Measurements from ENCODE around the gene SOS2.
"Not testable (repeated sequence)": the region's sequence is repeated elsewhere in the genome, so short reads cannot be mapped to it uniquely, and the experiment has no call there.

Gene SOS2

DNA sequence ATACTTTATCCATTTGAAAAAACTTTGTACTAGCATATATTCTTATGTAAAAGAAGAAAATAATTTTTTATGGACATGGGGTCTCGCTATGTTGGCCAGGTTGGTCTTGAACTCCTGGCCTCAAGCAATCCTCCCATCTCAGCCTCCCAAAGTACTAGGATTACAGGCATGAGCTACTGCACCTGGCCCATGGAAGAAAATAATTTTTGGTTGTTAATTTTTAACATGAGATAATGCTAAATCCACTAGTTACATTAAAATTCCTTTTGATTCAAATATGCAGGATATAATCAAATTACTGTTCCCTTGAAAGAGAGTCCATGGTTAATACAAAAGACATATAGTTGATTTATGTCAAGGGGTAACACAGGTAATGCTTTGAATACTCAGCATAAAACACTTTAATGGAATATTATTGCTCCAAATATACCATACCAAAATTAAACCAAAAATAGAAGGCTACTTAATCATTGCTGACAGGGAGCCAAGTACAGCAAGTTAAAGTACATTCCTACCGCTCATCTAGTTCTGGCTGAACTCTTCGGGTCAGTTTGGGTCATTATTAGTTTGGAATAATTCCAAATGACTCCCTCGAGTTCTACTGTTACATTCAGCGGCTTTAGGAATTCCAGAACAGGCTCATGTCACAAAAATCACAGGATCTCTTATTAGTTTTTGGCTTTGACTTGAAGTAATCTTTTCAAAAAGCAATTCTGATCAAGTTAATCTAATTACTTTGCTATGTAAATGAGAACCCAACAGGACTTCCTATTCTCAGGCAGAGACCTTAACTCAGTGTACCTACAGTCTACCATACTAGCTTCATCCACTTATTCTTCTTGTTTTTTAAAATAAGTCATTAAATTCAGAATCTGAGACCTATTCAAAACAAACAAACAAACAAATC, 6.1 kb downstream of the SOS2 start:
- no peak for DNase-seq

DNA sequence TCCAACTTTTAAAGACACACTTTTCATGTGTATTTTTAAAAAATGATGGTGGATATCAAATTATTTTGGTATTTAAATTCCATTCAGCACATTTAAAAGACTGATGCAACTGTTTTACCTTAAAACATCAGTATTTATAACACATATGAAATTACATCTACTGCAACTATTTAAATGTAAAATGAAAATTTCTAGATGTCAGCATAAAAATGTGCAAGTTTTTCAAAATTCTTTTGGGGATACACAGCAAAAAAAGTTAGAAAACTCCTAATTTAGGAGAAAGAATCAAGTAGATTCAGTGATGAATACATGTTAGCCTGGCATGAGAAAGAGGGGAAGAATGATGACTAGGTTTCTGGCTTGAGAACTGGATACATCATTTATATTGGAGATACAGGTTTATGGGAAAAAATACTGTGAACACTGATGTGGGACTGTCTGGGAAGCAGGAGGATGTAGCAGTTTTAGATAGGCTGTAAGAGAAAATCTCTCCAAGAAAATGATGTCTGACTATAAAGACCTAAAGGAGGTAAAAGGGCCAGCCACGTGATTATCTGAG, 9.2 kb downstream of the SOS2 start:
- no peak for DNase-seq

DNA sequence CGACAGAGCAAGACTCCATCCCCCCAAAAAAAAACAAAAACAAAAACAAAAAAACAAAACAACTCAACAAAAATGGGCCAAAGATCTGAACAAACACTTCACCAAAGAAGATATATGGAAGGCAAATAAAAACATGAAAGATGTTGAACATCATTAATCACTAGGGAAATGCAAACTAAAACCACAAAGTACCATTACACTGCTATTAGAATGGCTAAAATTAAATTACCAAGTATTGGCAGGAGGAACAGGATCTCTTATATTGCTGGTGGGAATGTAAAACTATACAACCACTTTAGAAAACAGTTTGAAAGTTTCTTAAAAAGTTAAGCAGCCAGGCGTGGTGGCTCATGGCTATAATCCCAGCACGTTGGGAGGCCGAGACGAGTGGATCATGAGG, 12.9 kb downstream of the SOS2 start:
- no peak for DNase-seq

DNA sequence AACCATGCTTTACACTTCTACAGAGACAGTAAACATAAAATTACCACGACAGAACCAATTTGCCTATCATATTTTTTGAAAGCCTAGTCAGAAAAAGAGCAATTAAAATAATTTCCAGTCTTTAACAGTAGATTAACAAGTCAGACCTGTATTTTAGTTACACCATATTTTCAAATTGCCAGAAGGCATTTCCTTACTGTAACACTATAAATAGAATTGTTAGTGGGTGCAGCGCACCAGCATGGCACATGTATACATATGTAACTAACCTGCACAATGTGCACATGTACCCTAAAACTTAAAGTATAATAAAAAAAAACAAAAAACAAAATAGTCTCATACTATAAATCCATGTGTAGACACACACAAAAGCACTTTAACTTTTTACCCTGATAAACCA, 16.0 kb downstream of the SOS2 start:
- DNase-seq, result no peak

DNA sequence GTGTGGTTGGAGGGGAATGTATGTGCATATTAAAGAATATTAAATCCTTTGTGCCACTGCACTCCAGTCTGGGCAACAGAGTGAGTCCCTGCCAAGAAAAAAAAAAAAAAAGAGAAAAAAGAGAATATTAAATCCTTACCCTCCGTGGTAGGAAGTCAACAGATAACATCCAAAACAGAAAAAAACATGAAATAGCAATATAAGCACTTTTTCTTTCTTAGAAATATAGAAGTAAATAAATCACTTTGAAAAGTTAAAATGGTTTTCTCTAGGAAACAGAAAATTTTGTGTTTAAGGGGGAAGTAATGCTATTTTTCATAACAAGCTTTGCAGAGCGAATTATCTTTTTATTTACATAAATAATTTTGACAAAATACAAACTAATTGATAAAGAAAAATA, 17.6 kb downstream of the SOS2 start:
- no peak for DNase-seq

DNA sequence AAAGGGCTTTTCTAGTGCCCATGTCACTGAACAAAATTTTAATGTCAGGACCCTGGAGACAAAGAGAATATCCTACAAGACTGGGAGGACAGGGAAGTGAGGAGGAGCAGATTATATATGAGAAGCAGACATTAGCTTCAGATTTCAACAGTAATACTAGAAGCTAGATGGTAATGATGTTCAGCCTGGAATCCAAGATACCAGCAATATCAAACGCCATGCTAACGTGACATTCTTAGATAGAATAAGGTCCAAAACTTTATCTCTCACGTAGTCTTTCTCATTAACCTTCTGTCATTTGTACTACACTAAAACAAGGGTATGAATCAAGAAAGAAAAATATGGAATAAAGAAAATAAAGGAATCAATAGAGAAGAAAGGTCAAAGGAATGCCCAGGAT, 18.7 kb downstream of the SOS2 start:
- no peak for DNase-seq

DNA sequence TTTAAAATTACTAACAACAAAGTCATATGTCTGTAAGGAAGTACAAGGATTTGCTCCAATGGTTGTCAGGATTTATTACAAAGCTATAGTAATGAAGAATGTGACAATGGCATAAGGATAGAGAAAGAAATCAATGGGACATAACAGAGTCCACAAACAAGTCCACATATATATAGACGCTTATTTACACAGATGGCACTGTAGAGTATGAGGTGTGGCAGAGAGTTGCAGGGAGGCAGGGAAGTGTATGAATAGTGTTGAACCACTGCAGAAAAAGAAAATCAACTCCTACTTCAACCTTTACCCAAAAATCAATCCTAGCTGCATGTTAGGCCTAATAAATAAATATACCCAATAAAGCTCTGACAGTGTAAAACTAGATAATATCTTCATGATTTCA, 21.3 kb downstream of the SOS2 start:
- DNase-seq, result no peak

DNA sequence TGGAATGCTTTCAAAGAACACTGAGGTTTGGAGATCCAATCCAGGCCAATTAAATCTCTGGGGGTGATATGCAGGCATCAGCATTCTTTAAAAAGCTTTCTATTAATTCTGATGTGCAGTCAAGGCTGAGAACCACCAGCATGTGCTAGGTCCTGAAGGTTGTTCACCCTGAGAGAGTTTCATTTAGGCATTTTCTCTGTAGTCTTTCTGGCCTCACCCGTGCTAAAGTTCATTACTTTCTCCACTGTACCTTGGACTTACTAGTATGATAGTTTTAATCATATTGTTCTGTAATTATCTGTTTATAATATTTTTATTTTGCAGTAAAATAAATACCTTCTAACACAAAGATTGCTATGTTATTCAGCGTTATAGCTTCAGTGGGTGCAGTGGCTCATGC, 32.9 kb downstream of the SOS2 start:
- DNase-seq, result no peak

DNA sequence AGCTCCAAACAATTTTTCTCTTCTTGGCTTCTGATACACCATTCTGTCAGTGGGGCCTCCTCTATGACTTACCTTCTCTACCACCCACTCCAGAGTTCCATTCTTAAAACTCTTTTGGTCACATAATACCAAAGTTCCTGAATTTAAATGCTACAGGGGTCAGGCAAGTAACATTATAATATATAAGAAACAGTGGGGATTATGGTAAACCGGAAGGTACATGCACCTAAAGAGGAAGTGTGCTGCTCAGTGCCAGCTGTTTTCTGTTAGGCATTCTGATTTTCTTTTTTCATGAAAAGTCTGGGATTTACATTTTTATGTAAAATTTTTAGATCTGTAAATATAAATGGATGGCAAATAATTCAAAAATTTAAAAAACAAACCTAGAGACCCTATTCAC, 39.9 kb downstream of the SOS2 start:
- no peak for DNase-seq

DNA sequence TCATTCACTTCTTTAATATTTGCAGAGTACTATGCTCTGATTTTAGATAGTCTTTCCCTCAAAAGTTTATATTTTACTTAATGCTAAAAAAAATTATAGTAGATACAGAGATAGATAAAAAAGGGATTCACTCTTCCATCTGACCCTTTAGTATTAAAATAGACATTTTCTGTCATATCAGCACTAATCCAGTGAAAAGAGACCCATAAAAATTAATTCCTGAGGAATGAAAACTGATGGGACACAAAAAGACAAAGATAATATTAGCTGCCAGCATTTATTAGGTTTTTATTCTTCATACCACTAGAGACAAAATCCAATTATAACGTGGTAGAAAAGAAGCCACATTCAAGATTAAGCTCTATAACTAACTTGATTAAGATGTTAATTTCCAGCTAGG, 45.3 kb downstream of the SOS2 start:
- DNase-seq, result no peak

DNA sequence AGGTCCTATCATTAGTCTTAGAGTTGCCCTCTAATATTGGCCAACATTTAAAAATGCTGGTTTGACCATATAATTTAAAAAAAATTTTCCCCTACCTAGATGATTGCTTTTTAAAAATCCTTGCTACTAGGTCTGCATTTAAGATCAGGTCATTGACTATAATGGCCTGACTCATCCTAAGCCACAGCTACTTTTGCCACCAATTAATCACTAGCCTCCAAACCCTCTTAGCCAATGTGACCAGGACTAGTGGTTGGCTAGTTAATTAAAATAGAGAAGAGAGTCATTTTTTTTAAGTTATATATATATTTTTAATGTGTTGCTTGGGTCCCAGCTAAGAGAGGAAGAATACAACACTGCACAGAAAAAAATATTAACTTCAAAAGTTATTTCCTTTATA, 57.5 kb downstream of the SOS2 start:
- DNase-seq, result no peak

DNA sequence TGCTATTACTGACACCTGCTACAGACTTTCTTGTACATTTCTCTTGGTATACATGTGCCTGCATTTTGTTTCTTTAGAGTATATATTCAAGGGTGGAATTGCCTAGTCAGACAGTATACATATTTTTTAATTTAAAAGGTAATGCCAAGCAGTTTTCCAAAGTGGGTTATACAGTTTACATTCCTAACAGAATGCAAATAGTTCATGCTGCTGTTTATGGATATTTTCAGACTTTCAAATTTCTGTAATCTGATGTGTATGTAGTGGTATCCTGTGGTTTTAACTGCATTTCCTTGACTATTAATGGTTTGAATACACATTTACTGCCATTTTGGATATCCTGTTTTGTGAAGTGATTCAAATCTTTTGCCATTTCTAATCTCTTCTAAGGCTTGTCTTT, 59.5 kb downstream of the SOS2 start:
- DNase-seq, result no peak

DNA sequence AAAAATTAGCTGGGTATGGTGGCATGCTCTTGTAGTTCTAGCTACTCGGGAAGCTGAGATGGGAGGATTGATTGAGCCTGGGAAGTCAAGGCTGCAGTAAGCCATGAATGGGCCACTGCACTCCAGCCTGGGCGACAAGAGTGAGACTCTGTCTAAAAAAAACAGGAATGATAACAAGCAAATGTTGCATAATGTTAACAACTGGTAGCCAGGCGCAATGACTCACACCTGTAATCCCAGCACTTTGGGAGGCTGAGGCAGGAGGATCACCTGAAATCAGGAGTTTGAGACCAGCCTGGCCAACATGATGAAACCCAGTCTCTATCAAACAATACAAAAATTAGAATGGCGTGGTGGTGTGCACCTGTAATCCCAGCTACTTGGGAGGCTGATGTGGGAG, 64.0 kb downstream of the SOS2 start:
- not testable (repeated sequence) for DNase-seq

DNA sequence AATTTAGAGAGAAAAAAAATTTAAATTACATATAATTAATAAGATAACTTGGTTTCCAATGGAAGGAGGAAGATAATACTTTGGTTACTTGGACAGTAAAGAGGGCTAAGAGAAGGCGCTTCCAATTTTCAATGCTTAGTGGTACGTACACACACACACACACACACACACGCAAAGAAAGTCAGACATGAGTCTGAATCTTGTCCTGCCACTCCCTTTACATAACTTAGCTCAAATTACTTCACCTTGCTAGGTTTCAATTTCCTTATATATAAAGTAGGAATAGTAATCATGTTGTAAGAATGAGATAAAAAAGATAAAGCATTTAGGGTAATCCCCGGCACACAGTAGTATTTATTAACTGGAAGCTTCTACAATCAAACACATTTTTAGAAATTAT, 75.3 kb downstream of the SOS2 start:
- no peak for DNase-seq

DNA sequence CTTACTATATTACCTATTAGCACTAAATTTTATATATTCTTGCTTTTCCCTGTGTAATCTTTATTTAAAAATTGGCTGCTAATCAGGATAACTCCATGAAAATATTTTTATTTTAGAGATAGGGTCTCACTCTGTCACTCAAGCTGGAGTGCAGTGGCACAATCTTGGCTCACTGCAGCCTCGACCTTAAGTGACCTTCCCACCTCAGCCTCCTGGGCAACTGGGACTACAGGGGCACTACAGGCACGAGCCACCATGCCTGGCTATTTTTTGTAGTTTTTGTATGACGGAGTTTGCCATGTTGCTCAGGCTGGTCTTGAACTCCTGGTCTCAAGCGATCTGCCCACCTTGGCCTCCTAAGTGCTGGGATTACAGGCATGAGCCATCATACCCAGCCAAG, 82.6 kb downstream of the SOS2 start:
- DNase-seq, result no peak

DNA sequence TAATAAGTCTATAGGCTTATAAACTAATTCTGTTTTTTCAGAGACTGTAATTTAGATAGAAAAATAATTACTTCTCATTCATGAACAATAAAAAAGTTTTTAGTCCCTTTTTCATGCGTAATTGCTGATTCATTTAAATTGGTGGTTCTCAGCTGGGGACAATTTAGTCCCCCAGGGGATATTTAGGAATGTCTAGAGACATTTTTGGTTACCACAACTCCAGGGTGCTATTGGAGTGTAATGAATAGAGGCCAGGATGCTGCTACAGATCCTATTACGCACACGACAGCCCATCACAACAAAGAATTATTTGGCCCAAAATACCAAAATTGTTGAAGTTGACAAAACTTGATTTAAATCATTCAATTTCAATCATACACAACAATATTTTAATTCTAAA, 92.2 kb downstream of the SOS2 start:
- no peak for DNase-seq

DNA sequence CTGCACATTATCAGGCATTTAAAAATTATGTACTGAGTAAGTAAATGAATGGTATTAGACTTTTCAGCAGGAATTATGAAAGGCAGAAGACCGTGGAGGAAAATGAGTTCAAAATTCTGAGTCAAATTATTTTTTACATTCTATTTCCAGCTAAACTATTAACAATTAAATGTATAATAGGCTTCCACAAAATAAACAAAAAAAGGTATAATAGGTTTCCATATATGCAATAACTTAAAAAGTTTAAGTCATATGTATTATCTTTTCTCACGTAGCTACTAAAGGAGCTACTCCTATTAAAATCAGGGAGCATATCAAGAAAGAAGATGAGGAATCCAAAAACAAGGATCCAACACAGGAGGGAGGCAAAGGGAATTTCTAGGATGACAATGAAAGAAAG, 103.6 kb downstream of the SOS2 start:
- no peak for DNase-seq

DNA sequence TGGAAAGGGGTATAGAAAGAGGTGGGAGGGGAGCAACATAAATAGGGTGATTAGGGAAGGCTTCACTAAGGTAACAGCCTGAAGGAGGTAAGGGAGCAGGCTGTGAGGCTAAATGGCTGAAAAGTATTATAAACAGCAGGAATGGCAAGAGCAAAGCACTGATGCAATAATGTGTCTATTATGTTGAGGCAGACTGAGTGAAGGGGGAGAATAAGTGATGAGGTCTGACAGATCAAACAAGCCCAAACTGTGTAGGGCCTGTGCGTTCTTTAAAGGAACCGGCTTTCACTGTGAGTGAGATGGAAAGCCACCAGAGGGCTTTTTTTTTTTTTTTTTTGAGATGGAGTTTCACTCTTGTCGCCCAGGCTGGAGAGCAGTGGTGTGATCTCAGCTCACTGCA, 108.3 kb downstream of the SOS2 start:
- no peak for DNase-seq

DNA sequence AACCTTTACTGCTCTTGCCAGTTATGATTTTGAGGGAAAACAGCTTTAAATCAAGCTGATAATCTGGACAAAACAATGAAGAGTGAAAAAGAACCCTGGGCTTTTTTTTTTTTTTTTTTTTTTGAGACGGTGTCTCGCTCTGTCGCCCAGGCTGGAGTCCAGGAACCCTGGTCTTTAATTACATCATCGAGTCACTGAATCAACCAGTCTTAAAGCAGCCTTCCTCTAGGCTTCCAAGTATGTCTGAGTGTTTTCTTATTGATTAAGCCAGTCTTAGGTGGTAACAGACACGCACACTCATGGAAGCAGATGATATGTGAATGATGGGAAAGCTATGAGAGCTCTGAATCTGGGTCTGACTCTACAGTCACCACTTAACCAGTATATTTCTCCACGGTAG, 109.1 kb downstream of the SOS2 start:
- DNase-seq, result no peak

DNA sequence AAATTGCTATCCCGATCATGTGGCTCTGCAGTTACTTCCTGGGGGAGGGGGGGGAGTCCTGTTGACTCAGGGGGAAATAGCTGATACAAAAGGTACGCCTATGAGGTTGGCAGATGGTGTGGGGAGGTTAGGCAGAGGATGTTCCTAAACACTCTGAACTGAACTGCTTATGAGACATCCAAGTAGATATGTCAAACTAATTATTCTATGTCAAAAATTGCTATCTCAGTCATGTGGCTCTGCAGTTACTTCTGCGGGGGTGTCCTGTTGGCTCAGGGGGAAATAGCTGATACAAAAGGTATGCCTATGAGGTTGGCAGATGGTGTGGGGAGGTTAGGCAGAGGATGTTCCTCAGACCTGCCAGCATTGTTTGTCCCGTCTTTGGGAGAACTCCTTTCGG, 109.9 kb downstream of the SOS2 start:
- DNase-seq, result no peak

DNA sequence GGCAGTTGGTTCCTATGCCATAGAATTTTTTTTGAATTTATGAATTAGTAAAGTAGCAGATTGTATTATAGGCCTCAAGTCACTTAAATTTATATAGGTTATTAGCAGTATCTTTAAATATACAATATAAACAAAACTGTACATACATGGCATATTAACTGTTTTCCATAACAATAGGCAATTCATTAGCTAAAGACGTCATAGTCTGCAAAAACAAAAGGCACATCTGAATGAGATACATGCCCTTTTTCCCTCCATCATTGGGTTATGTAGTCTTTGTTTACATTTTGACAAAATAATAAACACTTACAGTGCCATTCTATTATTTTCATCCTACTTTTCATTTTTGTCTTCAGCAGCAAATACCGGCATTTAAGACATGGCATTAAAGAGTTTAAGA, 113.9 kb downstream of the SOS2 start:
- DNase-seq, result no peak

DNA sequence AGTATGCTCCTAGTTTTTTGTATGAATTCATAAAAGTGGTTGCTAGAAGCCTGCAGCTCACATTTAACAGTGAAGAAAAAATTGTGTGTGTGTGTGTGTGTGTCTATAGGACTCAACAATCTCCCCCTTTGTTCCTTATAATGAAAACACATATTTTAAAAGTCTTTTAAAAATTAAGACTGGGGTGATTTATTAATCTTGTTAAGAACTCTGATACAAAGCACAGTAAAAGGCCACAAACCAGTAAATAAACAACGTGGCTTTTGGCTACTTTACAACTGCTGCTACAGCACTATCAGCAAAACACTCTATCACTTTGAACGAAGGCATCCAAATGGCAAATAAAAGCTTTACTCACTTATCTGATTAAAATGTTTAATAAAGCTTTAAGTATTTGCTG, 114.4 kb downstream of the SOS2 start:
- DNase-seq, result no peak

DNA sequence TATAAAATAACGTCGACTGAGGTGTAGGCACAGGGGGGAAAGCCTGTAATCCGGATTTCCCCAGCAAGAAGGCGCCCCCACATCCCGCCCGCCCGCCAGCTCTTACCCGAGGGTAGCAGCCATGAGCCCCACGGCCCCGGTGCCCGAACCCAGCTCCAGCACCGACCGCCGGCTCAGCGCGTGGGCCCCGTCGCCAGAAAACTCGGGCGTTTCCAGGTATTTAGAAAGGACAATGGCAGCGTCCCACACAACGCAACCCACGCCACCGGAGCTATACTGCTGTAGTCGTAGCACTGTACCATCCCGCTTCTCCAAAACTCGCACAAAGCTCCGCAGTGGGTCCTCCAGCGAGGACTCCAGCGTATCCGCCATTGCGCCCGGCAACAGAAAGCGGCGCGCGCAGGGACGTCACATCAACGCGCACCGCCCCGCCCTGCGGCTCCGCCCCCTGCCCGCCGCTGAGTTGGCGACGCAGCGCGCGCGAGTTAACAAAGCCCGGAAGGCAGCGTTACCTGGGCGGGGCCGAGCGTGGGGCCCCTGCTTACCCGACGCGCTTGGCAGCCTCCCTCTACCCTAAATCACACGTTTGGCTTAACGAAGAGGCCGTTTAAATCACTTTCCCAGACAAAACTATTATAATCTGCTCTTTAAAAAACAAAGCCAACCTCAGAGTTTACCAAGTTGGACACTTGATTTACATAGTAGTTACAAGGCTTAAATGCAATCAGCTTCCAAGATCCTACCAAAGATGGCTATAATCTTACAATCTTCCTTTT, 115.0 kb downstream of the SOS2 start, which contains the start of gene VCPKMT:
Gene VCPKMT, minus strand, starts transcription at position 392 of the 776 bp plus-strand sequence. Its CDS starts 20 bp downstream, at position 372.
- DNase-seq, result peak; percentile 48
